GM18520 (cell line): ENCODE results near the gene SKA2.
"Not testable (repeated sequence)": the region's sequence is repeated elsewhere in the genome, so short reads cannot be mapped to it uniquely, and the experiment has no call there.

Experiments
- ATAC-seq: cut with Tn5 transposase; IDR thresholded peaks from one replicate; pipeline ENCODE4 v1.9.1; 2021; ENCODE audit not compliant: unreplicated experiment

The SKA2 gene

DNA sequence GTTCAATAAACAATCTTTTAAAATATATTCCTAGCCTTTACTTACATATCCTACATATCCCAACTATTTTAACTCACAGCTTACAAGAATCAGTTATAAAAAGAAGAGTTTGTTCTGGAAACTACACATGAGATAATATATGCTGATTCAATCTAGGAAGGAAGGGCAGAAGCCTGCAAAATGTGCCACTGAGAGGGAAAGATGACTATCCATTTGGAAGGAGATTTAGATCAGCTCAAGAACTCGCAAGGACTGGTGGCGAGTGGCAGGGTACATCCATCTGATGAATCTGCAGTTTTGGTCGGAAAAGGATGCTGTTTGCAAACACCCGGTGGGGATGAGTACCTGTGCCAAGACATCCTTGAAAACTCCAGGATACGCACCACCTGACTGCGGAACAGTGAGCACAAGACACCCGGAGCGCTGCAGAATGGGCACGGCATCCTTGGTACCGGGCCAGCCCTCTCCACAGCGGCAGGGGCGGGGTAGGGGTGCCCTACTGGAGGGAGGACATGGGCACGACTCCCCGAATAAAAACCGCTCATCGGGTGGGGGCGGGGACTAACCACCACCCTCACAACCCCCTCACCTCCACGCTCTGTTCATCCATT, 49.0 kb downstream of the SKA2 start:
- ATAC-seq = peak; percentile 11

DNA sequence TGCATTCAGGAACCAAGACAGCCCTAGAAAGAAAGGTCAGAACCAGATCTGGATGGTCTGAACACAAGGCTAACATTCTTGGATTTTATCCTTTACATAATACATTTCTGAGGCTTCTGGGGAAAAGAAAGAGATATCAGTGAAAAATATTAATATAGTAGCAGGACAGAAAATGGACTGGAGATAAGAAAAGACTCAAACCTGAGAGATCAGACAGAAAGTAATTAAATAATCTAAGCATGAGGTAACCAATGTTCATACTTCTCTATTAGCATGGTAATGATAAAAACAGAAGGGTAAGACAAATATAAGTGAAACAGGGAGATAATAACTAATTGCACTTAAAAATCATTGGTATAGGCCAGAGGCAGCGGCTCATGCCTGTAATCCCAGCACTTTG, 53.8 kb downstream of the SKA2 start:
- ATAC-seq = no peak

DNA sequence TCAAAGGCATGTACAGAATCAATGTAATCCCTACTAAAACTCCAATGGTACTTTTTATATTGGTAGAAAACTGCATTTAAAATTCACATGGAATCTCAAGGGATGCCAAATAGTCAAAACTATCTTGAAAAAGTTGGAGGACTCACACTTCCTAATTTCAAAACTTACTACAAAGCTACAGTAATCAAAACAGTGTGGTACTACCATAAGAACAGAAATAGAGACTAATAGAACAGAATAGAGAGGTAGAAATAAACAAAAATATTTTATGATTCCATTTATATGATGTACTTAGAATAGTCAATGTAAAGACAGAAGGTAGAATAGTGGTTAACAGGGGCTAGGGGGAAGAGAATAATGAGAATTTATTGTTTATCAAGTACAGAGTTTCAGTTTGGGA, 57.1 kb downstream of the SKA2 start:
- ATAC-seq = no peak

DNA sequence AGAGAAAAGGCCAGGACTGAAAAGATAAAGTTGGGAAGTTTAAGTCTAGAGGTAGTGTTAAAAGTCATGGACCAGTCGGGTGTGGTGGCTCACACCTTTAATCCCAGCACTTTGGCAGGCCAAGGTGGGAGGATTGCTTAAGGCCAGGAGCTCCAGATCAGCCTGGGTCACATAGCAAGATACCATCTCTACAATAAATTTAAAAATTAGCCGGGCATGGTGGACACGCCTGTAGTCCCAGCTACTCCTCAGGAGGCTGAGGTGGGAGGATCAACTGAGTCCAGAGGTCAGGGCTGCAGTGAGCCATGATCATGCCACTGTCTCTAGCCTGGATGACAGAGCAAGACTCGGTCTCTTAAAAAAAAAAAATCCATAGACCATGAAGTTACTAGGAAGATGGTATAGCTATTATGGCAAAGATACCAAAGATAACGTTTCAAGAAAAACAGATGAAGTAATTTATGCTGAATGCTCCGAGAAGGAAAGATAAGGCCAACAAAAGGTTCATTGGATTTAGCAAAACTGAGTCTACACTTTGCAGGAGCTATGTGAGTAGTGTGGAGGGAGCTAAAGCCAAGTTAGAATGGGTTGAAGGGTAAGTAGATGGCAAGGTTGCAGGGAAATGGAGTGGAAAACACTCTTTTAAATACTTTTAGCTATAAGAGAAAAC, 60.0 kb downstream of the SKA2 start:
- ATAC-seq = no peak

DNA sequence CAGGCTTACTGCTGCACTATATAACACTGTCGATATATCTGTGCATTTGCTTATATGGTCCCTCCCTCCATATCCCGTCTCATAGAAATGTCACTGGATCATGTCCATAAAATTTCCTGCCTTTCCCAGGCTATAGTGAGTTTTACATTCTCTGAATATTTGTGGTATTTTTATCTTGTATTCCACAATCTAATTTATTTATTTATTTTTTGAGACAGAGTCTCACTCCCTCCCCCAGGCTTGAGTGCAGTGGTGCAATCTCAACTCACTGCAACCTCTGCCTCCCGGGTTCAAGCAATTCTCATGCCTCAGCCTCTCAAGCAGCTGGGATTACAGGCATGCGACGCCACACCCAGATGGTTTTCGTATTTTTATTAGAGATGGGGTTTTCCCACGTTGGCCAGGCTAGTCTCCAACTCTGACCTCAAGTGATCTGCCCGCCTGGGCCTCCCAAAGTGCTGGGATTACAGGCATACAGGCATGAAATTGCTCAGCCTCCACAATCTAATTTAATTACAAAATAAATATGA, 61.2 kb downstream of the SKA2 start:
- no peak for ATAC-seq

DNA sequence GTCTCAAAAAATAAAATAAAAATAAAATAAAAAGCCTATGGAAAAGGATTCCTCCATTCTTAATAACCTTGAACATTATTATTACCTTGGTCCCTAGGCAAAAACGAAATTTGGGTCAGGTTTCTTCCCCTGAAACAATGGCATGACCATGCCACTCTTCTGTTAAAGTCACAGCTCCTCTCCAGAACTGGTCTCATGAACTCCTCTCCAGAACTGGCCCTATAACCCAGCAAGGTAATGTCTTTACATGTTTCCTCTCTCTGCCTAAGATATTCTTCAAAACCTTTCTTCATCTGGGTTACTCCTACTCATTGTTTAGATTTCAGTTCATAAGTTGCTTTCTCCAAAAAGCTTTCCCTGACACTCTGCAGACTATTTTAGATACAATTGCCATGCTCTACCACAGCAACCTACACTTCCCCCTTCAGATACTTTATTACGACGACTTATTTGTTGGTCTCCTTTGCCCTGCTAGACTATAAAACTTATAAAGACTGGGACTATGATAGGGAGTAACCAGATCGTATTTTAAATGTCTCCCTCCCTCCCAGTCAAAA, 61.8 kb downstream of the SKA2 start:
- ATAC-seq = no peak

DNA sequence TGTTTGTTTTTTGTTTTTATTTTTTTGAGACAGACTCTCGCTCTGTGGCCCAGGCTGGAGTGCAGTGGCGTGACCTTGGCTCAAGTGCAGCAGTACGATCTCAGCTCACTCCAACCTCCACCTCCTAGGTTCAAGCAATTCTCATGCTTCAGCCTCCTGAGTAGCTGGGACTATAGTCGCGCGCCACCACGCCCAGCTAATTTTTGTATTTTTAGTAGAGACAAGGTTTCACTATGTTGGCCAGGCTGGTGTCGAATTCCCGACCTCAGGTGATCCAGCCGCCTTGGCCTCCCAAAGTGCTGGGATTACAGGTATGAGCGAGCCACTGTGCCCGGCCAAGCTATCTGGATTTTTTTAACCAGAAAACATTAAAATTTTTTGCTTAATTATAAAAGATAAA, 64.4 kb downstream of the SKA2 start:
- not testable (repeated sequence) for ATAC-seq

DNA sequence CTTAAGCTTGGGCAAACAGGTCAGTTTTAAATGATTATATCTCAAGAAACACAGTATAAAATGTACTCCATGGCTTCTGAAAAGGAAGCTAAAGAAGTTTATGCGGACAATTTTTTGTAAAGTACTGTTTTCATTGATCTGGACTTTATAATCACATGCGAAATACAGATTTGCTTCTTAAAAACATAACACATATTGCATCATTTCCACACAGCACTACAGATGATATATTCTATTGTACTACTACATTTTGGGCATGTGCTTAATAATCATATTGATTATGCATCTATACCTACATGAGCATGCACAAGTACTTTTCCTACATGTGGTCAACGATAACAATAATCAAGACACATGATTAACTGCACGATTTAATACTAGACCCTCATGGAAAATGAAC, 70.8 kb downstream of the SKA2 start:
- no peak for ATAC-seq

DNA sequence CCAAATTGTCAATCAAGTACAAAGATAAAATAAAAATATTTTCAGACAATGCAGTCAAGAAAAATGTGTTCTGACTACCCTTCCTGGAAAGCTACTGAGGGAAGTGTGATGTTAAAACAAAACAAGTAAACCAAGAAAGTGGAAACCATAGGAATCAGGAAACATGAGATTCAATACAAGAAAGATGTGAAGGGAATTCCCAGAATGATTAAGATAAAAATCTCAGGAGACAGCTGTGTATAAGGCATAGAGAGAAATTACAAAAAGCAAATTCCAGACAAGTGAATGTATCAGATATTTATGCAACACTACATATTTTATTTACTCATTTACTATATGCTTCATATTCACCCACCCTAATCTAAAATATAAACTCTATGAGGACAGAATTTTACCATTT, 80.5 kb downstream of the SKA2 start:
- no peak for ATAC-seq

DNA sequence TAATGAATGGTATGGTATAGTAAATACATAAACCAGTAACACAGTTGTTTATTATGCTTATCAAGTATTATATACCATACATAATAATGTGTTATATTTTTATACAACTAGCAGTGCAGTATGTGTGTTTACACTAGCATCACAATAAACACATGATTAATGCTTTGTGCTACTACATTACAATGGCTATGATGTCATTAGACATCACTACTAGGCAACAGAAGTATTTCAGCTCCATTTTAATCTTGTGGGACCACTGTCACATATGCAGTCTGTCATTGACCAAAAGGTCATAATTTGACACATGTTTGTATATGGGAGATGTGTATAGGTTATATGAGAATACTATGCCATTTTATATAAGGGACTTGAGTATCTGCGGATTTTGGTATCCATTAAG, 81.0 kb downstream of the SKA2 start:
- ATAC-seq = no peak

DNA sequence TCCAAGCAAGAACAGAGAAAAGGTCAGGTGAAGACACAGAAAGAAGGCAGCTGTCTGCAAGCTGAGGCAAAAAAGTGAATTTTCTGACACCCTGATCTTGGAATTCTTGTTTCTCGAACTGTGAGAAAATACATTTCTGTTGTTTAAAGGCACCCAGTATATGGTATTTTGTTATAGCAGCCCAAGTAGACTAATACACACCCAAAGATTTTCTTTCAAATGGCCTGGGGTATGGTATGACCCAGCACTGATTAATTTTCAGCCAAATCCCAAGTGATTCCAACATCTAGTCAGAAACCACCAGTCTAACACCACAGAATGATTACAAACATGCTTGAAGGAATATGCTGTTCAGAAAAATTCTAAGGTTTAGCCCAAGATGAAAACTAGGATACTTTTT, 85.1 kb downstream of the SKA2 start:
- ATAC-seq = no peak

DNA sequence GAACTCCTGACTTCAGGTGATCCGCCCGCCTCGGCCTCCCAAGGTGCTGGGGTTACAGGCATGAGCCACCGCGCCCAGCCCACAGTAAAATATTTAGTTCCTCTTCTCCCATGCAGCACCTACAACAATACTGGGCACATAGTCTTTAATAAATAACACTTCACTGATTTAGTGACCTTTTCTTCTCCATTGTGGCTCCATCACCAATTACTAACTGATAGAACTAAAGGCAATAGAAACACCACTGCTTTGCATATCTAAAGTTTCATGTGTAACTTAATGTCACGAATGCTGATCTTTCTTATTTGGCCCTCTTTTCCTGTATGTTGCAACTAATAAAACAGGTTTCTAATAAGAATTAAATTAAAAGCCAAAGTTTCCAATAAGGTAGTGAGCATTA, 87.2 kb downstream of the SKA2 start:
- no peak for ATAC-seq

DNA sequence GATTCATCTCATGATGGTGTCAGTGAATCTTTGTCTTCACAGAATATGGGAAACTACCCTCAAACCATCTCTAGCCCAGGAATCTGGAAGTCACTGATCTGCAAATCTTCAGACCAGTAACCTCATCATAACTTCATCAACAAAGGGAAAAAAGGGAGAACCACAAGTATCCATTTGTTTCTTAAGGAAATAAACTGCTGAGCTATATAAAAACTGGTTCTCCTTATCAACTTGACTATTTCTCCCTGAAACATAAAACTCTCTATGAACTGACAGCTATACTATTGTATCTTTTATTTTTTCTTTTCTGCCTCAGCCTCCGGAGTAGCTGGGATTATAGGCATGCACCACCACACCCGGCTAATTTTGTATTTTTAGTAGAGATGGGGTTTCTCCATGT, 87.6 kb downstream of the SKA2 start:
- no peak for ATAC-seq

DNA sequence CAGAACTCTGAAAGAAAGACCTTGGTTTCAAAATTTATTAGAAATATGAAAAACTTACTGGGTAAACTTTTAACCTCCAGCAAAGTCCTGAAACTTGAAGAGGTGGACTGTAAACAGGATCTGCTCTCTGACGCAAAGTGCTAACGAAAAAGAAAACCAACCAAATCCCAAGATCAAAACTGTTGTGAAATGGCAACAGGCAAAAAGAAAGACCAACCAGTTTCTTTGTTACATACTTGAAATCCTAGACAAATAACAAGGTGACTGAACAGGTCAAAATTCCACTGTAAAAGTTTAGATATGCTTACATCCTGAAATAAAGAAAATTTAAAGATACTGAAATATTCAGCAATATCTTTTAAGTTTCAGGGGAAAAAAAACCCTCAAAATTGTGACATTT, 92.5 kb downstream of the SKA2 start:
- no peak for ATAC-seq
